ENCODE measurements around the gene ABCA5. TPM values are rescaled to one million over a fixed set of nuclear protein-coding genes. Genes with fewer than 3 reads are reported as not detected.

Gene ABCA5
- total RNA-seq, 3 donors from 2014 or later (not counting 1 experiment from before 2014, with no cell fraction given) = 52.1 to 84.5 (median 57.6) TPM

- H3K27me3 ChIP-seq (ENCODE audit: control insufficient read depth, insufficient read depth, low read length) = no peaks in the 10 kb centered on the region
- no peak for DNase-seq
- peak; percentile 37 to 60 (median 47) for ATAC-seq
- peaks cover 2% of the 10 kb centered on the region for H3K36me3 ChIP-seq (ENCODE audit: control insufficient read depth, insufficient read depth, low read length)
- H3K27ac Mint-ChIP-seq = peak overlapping the region in 1 of 2 donors; percentile 60
- H3K4me3 Mint-ChIP-seq = no peak overlapping the region
- H3K4me3 ChIP-seq (ENCODE audit: low read length) = no peak overlapping the region
- H3K4me1 Mint-ChIP-seq = peaks cover 10 to 16% of the 10 kb centered on the region in 2 donors
- H3K9me3 ChIP-seq (ENCODE audit: control insufficient read depth, insufficient read depth, low read length) = no peaks in the 10 kb centered on the region
- H3K27ac ChIP-seq (ENCODE audit: low read length) = no peak overlapping the region
- H3K4me1 ChIP-seq (ENCODE audit: control insufficient read depth, insufficient read depth, low read length) = no peaks in the 10 kb centered on the region
- 54% methylated on average over 3 of the region's 3 CpGs for WGBS (ENCODE audit: insufficient coverage)
- TF ChIP-seq, protein P1, sequence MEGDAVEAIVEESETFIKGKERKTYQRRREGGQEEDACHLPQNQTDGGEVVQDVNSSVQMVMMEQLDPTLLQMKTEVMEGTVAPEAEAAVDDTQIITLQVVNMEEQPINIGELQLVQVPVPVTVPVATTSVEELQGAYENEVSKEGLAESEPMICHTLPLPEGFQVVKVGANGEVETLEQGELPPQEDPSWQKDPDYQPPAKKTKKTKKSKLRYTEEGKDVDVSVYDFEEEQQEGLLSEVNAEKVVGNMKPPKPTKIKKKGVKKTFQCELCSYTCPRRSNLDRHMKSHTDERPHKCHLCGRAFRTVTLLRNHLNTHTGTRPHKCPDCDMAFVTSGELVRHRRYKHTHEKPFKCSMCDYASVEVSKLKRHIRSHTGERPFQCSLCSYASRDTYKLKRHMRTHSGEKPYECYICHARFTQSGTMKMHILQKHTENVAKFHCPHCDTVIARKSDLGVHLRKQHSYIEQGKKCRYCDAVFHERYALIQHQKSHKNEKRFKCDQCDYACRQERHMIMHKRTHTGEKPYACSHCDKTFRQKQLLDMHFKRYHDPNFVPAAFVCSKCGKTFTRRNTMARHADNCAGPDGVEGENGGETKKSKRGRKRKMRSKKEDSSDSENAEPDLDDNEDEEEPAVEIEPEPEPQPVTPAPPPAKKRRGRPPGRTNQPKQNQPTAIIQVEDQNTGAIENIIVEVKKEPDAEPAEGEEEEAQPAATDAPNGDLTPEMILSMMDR (IDR thresholded peaks at IDR 0.05) = no peak
- no peaks in the 10 kb centered on the region for H3K36me3 Mint-ChIP-seq
- no peaks in the 10 kb centered on the region for H3K9me3 Mint-ChIP-seq
- H3K27me3 Mint-ChIP-seq (ENCODE audit: low read depth in 2 of 2) = no peaks in the 10 kb centered on the region
- intact Hi-C loops (cut with micrococcal nuclease) = no loop called here
These were observed 103.1 kb downstream of the ABCA5 start for GRCh38 chr17:69223809-69224208.

DNA sequence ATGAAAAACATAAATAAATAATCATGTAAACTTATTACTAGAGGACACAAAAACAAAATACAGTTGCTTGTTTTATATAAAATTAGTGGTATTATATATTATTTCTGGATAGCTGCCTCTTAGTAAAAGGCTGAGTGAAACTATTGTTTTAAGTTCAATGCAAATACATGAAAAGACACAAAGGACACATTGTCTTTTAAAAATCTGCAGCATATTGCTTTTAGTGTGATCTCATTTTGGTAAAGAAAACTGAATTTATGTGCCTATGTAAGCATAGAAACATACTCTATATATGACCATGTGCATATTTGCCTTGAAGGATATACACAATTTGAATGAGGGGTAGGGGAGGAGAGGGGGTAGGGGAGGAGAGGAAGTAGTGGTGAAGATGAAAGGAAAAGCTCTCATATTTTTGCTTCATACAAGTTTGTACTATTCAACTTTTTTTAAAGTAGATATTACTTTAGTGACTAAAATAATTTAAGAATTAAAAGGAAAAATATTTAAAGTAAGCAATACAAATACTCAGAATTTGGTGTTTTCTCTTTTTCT, 104.2 kb downstream of the ABCA5 start:
- Histone ChIP-seq H3K4me1 (ENCODE audit: control insufficient read depth, insufficient read depth, low read length) (no peaks in the 10 kb centered on the region), H3K27ac (ENCODE audit: low read length) (no peak overlapping the region), H3K9me3 (ENCODE audit: control insufficient read depth, insufficient read depth, low read length) (no peaks in the 10 kb centered on the region), H3K4me3 (ENCODE audit: low read length) (no peak overlapping the region), H3K36me3 (ENCODE audit: control insufficient read depth, insufficient read depth, low read length) (peaks cover 2% of the 10 kb centered on the region), H3K27me3 (ENCODE audit: control insufficient read depth, insufficient read depth, low read length) (no peaks in the 10 kb centered on the region)
- TF ChIP-seq, protein P1 (IDR thresholded peaks at IDR 0.05) = no peak
- Mint-ChIP-seq H3K4me3 (no peak overlapping the region), H3K9me3 (no peaks in the 10 kb centered on the region), H3K4me1 (peaks cover 10 to 14% of the 10 kb centered on the region in 2 donors), H3K36me3 (no peaks in the 10 kb centered on the region), H3K27me3 (ENCODE audit: low read depth in 2 of 2) (no peaks in the 10 kb centered on the region), H3K27ac (no peak overlapping the region)
- intact Hi-C loops (cut with micrococcal nuclease) = no loop called here
- ATAC-seq (no peak), DNase-seq (no peak)

DNA sequence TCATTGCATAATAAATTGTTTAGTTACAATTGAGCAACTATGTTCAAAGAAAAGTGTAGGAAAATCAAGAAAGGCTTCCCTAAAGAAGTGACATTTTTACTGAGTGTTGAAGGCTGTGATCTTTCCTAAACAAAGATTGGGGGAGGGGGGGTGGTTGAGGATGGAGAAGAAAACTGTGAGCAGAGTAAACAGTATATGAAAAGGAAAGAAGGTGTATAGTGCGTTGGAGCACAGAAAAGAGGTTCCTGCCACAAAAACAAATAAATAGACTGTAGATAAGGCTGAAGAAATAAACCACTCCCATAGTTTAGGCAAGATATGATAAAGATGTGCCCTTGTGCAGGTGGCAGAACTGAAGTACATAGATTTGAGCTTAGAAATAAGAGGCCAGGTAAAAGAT, 106.8 kb downstream of the ABCA5 start:
- DNase-seq = no peak
- H3K9me3 ChIP-seq (ENCODE audit: control insufficient read depth, insufficient read depth, low read length) = no peaks in the 10 kb centered on the region
- no peak overlapping the region for H3K27ac ChIP-seq (ENCODE audit: low read length)
- WGBS (ENCODE audit: insufficient coverage) = 100% methylated on average over 1 of the region's 1 CpG
- H3K36me3 ChIP-seq (ENCODE audit: control insufficient read depth, insufficient read depth, low read length) = peaks cover 2% of the 10 kb centered on the region
- no peaks in the 10 kb centered on the region for H3K27me3 ChIP-seq (ENCODE audit: control insufficient read depth, insufficient read depth, low read length)
- Mint-ChIP-seq H3K27ac (no peak overlapping the region), H3K4me1 (peaks cover 10% of the 10 kb centered on the region in 2 donors), H3K9me3 (no peaks in the 10 kb centered on the region), H3K4me3 (no peak overlapping the region), H3K27me3 (ENCODE audit: low read depth in 2 of 2) (no peaks in the 10 kb centered on the region), H3K36me3 (no peaks in the 10 kb centered on the region)
- intact Hi-C loops (cut with micrococcal nuclease) = no loop called here
- TF ChIP-seq, protein P1 (IDR thresholded peaks at IDR 0.05) = no peak
- no peak for ATAC-seq
- H3K4me1 ChIP-seq (ENCODE audit: control insufficient read depth, insufficient read depth, low read length) = no peaks in the 10 kb centered on the region
- no peak overlapping the region for H3K4me3 ChIP-seq (ENCODE audit: low read length)

DNA sequence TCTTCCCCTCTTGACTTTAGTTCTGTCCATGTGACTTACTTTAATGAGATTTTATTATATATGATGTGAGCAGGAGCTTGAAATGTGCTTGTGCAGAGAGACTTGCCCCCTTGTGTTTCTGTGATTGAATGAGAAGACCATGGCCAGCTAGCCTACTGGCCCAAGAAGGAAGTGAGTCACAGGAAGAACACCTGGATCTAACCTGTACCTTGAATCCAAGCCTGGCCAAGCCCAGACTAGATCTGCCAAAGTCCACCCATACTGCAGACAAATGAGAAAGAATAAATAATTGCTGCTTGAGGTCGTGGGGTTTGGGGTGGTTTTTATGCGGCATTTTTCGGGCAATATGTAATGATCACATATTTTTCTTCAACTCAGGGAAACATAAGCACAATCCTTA, 107.9 kb downstream of the ABCA5 start:
- Histone ChIP-seq H3K27ac (ENCODE audit: low read length) (no peak overlapping the region), H3K4me1 (ENCODE audit: control insufficient read depth, insufficient read depth, low read length) (no peaks in the 10 kb centered on the region), H3K4me3 (ENCODE audit: low read length) (no peak overlapping the region), H3K9me3 (ENCODE audit: control insufficient read depth, insufficient read depth, low read length) (no peaks in the 10 kb centered on the region), H3K27me3 (ENCODE audit: control insufficient read depth, insufficient read depth, low read length) (no peaks in the 10 kb centered on the region), H3K36me3 (ENCODE audit: control insufficient read depth, insufficient read depth, low read length) (peaks cover 2% of the 10 kb centered on the region)
- Mint-ChIP-seq H3K27me3 (ENCODE audit: low read depth in 2 of 2) (no peaks in the 10 kb centered on the region), H3K4me3 (no peak overlapping the region), H3K4me1 (peaks cover 7% of the 10 kb centered on the region in 2 donors), H3K36me3 (no peaks in the 10 kb centered on the region), H3K9me3 (no peaks in the 10 kb centered on the region), H3K27ac (no peak overlapping the region)
- intact Hi-C loops (cut with micrococcal nuclease) = no loop called here
- TF ChIP-seq, protein P1 (IDR thresholded peaks at IDR 0.05) = no peak
- DNase-seq (no peak), ATAC-seq (no peak)
- WGBS (ENCODE audit: insufficient coverage) = no CpG with 5 or more reads among the region's 3 CpGs

All from natural killer cell (primary cell).